Trophoblast cell (in vitro differentiated cells and primary cell): ENCODE results near the gene UGT1A1. TPM values are rescaled to one million over a fixed set of nuclear protein-coding genes. Genes with fewer than 3 reads are reported as not detected.

Experiments used
- DNase-seq, 2 donors: peaks; one replicate each; pipeline ENCODE4 v3.0.0-alpha.2; 2016
- H2AFZ ChIP-seq: 2 replicates; pipeline ENCODE4 v1.6.1; 2013; ENCODE audit warnings: low read length, moderate library complexity, mild to moderate bottlenecking; ENCODE audit not compliant: insufficient read depth, poor library complexity
- H2AK5ac ChIP-seq: 2 replicates; pipeline ENCODE4 v1.6.1; 2013; ENCODE audit warnings: mild to moderate bottlenecking, low read length
- H2BK120ac ChIP-seq: 2 replicates; pipeline ENCODE4 v1.6.1; 2013; ENCODE audit warnings: low read length, mild to moderate bottlenecking, moderate library complexity; ENCODE audit not compliant: insufficient read depth, poor library complexity
- H2BK12ac ChIP-seq: 2 replicates; pipeline ENCODE4 v1.6.1; 2013; ENCODE audit warnings: mild to moderate bottlenecking, low read length, moderate library complexity
- H2BK5ac ChIP-seq: 2 replicates; pipeline ENCODE4 v1.6.1; 2013; ENCODE audit warnings: low read length, low read depth, moderate library complexity, mild to moderate bottlenecking; ENCODE audit not compliant: poor library complexity
- H3K14ac ChIP-seq: 2 replicates; pipeline ENCODE4 v1.6.1; 2013; ENCODE audit warnings: mild to moderate bottlenecking, low read length
- H3K18ac ChIP-seq: 2 replicates; pipeline ENCODE4 v1.6.1; 2013; ENCODE audit warnings: mild to moderate bottlenecking, low read length
- H3K23ac ChIP-seq: 2 replicates; pipeline ENCODE4 v1.6.1; 2013; ENCODE audit warnings: low read length
- H3K27ac ChIP-seq: 2 replicates; pipeline ENCODE4 v1.5.1; 2013; ENCODE audit warnings: low read depth, mild to moderate bottlenecking, inconsistent platforms, low read length, moderate library complexity
- H3K27me3 ChIP-seq: 2 replicates; pipeline ENCODE4 v1.6.1; 2013; ENCODE audit warnings: inconsistent platforms, mild to moderate bottlenecking, low read length, moderate library complexity; ENCODE audit not compliant: insufficient read depth
- H3K36me3 ChIP-seq, 2 experiments: 1 replicate in 1 of 2; 2 replicates in 1 of 2; pipeline ENCODE4 v1.6.1; 2013; ENCODE audit warnings: low read length in 2 of 2, mild to moderate bottlenecking in 2 of 2, moderate library complexity in 1 of 2; ENCODE audit not compliant: insufficient read depth in 2 of 2, control insufficient read depth in 1 of 2
- H3K4ac ChIP-seq: 2 replicates; pipeline ENCODE4 v1.6.1; 2013; ENCODE audit warnings: low read depth, mild to moderate bottlenecking, low read length, moderate library complexity
- H3K4me1 ChIP-seq, 2 experiments: 1 replicate in 1 of 2; 2 replicates in 1 of 2; pipeline ENCODE4 v1.6.1; 2013; ENCODE audit warnings: low read length in 2 of 2, mild to moderate bottlenecking in 2 of 2, moderate library complexity in 1 of 2; ENCODE audit not compliant: insufficient read depth in 2 of 2, control insufficient read depth in 1 of 2
- H3K4me2 ChIP-seq: 2 replicates; pipeline ENCODE4 v1.6.1; 2013; ENCODE audit warnings: inconsistent platforms, mild to moderate bottlenecking, low read length, moderate library complexity
- H3K4me3 ChIP-seq: 2 replicates; pipeline ENCODE4 v1.5.1; 2013; ENCODE audit warnings: mild to moderate bottlenecking, low read depth, low read length, inconsistent platforms
- H3K79me1 ChIP-seq: one replicate; pipeline ENCODE4 v1.6.1; 2013; ENCODE audit warnings: low read length
- H3K79me2 ChIP-seq: 2 replicates; pipeline ENCODE4 v1.6.1; 2013; ENCODE audit warnings: low read length, mild to moderate bottlenecking; ENCODE audit not compliant: control insufficient read depth, insufficient read depth, poor library complexity
- H3K9ac ChIP-seq: 2 replicates; pipeline ENCODE4 v1.6.1; 2013; ENCODE audit warnings: mild to moderate bottlenecking, low read length
- H3K9me3 ChIP-seq: 2 replicates; pipeline ENCODE4 v1.6.1; 2013; ENCODE audit warnings: low read depth, mild to moderate bottlenecking, control low read depth, inconsistent platforms, low read length; ENCODE audit not compliant: insufficient read depth
- H4K12ac ChIP-seq: 2 replicates; pipeline ENCODE4 v1.6.1; 2013; ENCODE audit warnings: low read depth, mild to moderate bottlenecking, low read length, moderate library complexity
- H4K8ac ChIP-seq: 2 replicates; pipeline ENCODE4 v1.6.1; 2013; ENCODE audit warnings: low read depth, mild to moderate bottlenecking, low read length, moderate library complexity
- H4K91ac ChIP-seq: one replicate; pipeline ENCODE4 v1.6.1; 2013; ENCODE audit warnings: low read depth, mild to moderate bottlenecking, low read length, moderate library complexity
- WGBS: extraction: QIAGEN DNeasy Blood & Tissue Kit; methylation state at CpG from one replicate; pipeline ENCODE4 v1.1.7; 2013; ENCODE audit warnings: missing lambda C conversion rate; ENCODE audit not compliant: insufficient read length, insufficient coverage; ENCODE audit errors: extremely low coverage; 5-methylcytosine and 5-hydroxymethylcytosine counted together
- polyA plus RNA-seq: library from polyadenylated mRNA; stranded (reverse); fragments of 200-250 nt; gene quantifications from 2 replicates; pipeline ENCODE4 v1.2.3, GENCODE V29; 2013

The UGT1A1 gene
- polyA plus RNA-seq, result not detected in 2 replicates

GRCh38 chr2:233760043-233760442 is at the start of gene UGT1A1:
TSS of gene UGT1A1 (plus strand) at chr2:233760270. CDS start at chr2:233760288, 18 bp downstream.
- Histone ChIP-seq H3K36me3 (no peaks in the 10 kb centered on the region), H2BK12ac (no peak within 1 kb of the TSS), H3K79me2 (no peaks in the 10 kb centered on the region), H3K4me3 (peak within 1 kb of the TSS; percentile 18), H2BK120ac (no peak within 1 kb of the TSS), H3K9ac (no peak within 1 kb of the TSS), H3K4ac (no peak within 1 kb of the TSS), H3K9me3 (peaks cover 5% of the 10 kb centered on the region), H2BK5ac (no peak within 1 kb of the TSS), H3K4me1 (no peaks in the 10 kb centered on the region), H3K14ac (no peak within 1 kb of the TSS), H3K4me2 (no peak within 1 kb of the TSS), H3K18ac (no peak within 1 kb of the TSS), H3K23ac (no peak within 1 kb of the TSS), H3K79me1 (no peaks in the 10 kb centered on the region), H4K12ac (no peak within 1 kb of the TSS), H3K27me3 (no peaks in the 10 kb centered on the region), H2AK5ac (no peak within 1 kb of the TSS), H2AFZ (no peak within 1 kb of the TSS), H4K91ac (no peak within 1 kb of the TSS), H3K27ac (no peak within 1 kb of the TSS), H4K8ac (no peak within 1 kb of the TSS)
- WGBS, result no CpG with 5 or more reads among the region's 6 CpGs
- DNase-seq, result no peak

DNA sequence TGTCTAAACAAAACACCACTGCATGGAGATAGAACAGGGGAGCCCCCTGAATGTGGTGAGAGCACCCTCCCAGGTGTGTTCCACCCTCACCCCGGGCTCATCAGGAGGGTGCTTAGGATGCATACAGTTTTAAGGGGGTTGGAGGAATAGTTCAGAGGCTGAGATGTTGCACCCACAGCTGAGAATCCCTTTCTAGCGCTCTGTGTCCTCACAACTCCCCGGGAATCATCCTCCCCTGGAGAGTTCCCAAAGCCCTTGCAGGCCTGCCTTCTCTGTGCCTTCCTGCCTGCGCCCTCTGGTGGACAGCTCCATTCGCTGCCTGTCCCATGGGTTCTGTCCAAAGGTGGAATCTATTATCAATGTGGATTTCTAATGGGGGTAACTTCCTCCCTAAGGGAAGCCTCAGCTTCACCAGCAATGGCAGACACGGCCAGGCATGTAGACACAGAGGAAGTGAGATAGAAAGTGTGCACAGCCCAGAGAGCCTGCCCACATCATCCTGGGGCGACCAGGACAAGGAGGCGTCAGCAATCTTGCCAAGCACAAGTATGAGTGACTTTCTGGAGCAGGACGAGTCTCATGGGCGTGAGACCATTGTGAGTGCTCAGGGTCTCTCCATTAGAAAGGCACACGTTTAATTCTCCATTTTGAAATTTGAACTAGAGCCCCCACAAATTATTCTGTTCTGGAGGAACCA is 48.6 kb upstream of the UGT1A1 start:
- Histone ChIP-seq H4K8ac (no peak overlapping the region), H2BK120ac (no peak overlapping the region), H3K9me3 (no peaks in the 10 kb centered on the region), H3K36me3 (no peaks in the 10 kb centered on the region), H3K79me2 (no peaks in the 10 kb centered on the region), H2AK5ac (no peak overlapping the region), H2BK5ac (no peak overlapping the region), H2BK12ac (no peak overlapping the region), H3K23ac (no peak overlapping the region), H3K79me1 (no peaks in the 10 kb centered on the region), H3K9ac (no peak overlapping the region), H4K12ac (no peak overlapping the region), H3K4ac (no peak overlapping the region), H3K4me2 (no peak overlapping the region), H4K91ac (no peak overlapping the region), H3K4me3 (no peak overlapping the region), H3K27me3 (no peaks in the 10 kb centered on the region), H3K14ac (no peak overlapping the region), H3K18ac (no peak overlapping the region), H2AFZ (no peak overlapping the region), H3K27ac (no peak overlapping the region), H3K4me1 (peaks cover 0 to 2% of the 10 kb centered on the region in 2 experiments)
- WGBS, result no CpG with 5 or more reads among the region's 11 CpGs
- peak; percentile 23 to 80 for DNase-seq

DNA sequence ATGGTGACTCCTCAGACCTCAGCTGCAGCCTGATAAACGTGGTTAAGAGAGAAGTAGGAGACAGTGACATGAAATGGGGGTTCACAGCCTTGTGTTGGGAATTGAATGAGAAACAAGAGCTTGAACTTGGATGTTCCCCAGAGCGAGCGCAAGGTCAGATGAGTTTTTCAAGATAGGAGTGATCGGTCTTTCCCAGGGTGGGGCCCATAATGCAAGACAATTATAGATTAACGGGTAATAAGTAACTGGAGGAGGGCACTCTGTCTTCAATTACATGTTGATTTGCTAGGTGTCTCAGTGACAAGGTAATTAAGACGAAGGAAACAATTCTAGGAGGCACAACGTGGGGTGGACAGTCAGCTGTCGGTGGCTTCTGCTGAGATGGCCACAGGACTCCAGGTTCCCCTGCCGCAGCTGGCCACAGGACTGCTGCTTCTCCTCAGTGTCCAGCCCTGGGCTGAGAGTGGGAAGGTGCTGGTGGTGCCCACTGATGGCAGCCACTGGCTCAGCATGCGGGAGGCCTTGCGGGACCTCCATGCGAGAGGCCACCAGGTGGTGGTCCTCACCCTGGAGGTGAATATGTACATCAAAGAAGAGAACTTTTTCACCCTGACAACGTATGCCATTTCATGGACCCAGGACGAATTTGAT is 47.3 kb upstream of the UGT1A1 start, which contains the start of gene UGT1A5:
TSS of gene UGT1A5 (plus strand) at position 297 of the 651 bp plus-strand sequence. CDS start at position 382, 85 bp downstream.
- Histone ChIP-seq H4K12ac (no peak within 1 kb of the TSS), H2AFZ (no peak within 1 kb of the TSS), H3K18ac (no peak within 1 kb of the TSS), H4K91ac (no peak within 1 kb of the TSS), H3K79me2 (no peaks in the 10 kb centered on the region), H3K27ac (no peak within 1 kb of the TSS), H2AK5ac (no peak within 1 kb of the TSS), H3K4me3 (no peak within 1 kb of the TSS), H3K4ac (no peak within 1 kb of the TSS), H3K4me2 (no peak within 1 kb of the TSS), H2BK5ac (no peak within 1 kb of the TSS), H3K4me1 (no peaks in the 10 kb centered on the region), H3K14ac (no peak within 1 kb of the TSS), H4K8ac (no peak within 1 kb of the TSS), H3K9ac (no peak within 1 kb of the TSS), H3K79me1 (no peaks in the 10 kb centered on the region), H2BK120ac (no peak within 1 kb of the TSS), H3K27me3 (no peaks in the 10 kb centered on the region), H3K36me3 (no peaks in the 10 kb centered on the region), H3K23ac (no peak within 1 kb of the TSS), H3K9me3 (peaks cover 2% of the 10 kb centered on the region), H2BK12ac (no peak within 1 kb of the TSS)
- WGBS, result no CpG with 5 or more reads among the region's 14 CpGs
- DNase-seq, result no peak

DNA sequence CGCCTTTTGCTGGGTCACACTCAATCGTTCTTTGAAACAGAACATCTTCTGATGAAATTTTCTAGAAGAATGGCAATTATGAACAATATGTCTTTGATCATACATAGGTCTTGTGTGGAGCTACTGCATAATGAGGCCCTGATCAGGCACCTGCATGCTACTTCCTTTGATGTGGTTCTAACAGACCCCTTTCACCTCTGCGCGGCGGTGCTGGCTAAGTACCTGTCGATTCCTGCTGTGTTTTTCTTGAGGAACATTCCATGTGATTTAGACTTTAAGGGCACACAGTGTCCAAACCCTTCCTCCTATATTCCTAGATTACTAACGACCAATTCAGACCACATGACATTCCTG is 46.8 kb upstream of the UGT1A1 start:
- WGBS, result no CpG with 5 or more reads among the region's 7 CpGs

More for the DNA sequence above, 46.8 kb upstream of the UGT1A1 start:
- H2BK12ac ChIP-seq, result no peak overlapping the region
- H3K4ac ChIP-seq, result no peak overlapping the region
- H2BK120ac ChIP-seq, result no peak overlapping the region
- no peak overlapping the region for H3K23ac ChIP-seq
- no peak overlapping the region for H3K4me2 ChIP-seq
- H3K4me3 ChIP-seq, result no peak overlapping the region
- H2AFZ ChIP-seq, result no peak overlapping the region
- no peak overlapping the region for H4K8ac ChIP-seq
- H3K9me3 ChIP-seq, result peaks cover 2% of the 10 kb centered on the region
- no peaks in the 10 kb centered on the region for H3K79me1 ChIP-seq
- no peaks in the 10 kb centered on the region for H3K79me2 ChIP-seq
- H3K14ac ChIP-seq, result no peak overlapping the region
- no peaks in the 10 kb centered on the region for H3K27me3 ChIP-seq
- DNase-seq, result no peak
- no peak overlapping the region for H2AK5ac ChIP-seq
- H3K36me3 ChIP-seq, result no peaks in the 10 kb centered on the region
- H3K27ac ChIP-seq, result no peak overlapping the region
- H3K9ac ChIP-seq, result no peak overlapping the region
- no peak overlapping the region for H4K12ac ChIP-seq
- no peak overlapping the region for H4K91ac ChIP-seq
- H3K4me1 ChIP-seq, result no peaks in the 10 kb centered on the region
- H2BK5ac ChIP-seq, result no peak overlapping the region
- H3K18ac ChIP-seq, result no peak overlapping the region
